Muscle of leg (tissue), 11 donors: ENCODE data around the gene MRPS14. TPM values are rescaled to one million over a fixed set of nuclear protein-coding genes. Genes with fewer than 3 reads are reported as not detected.

Experiments
- DNase-seq: peaks from one replicate; pipeline ENCODE4 v3.0.0; 2013
- H3K27ac ChIP-seq: one replicate; pipeline ENCODE4 v1.5.1; 2013; ENCODE audit warnings: mild to moderate bottlenecking, low read length, control low read depth
- H3K27me3 ChIP-seq: one replicate; pipeline ENCODE4 v1.6.1; 2013; ENCODE audit warnings: low read length; ENCODE audit not compliant: control insufficient read depth, insufficient read depth
- H3K36me3 ChIP-seq: one replicate; pipeline ENCODE4 v1.6.1; 2013; ENCODE audit warnings: low read length; ENCODE audit not compliant: control insufficient read depth, insufficient read depth
- H3K4me1 ChIP-seq: one replicate; pipeline ENCODE4 v1.6.1; 2013; ENCODE audit warnings: low read length; ENCODE audit not compliant: control insufficient read depth, insufficient read depth
- H3K4me3 ChIP-seq: one replicate; pipeline ENCODE4 v1.5.1; 2013; ENCODE audit warnings: low read length, control low read depth
- H3K9me3 ChIP-seq: replicated peaks from 2 replicates; pipeline ENCODE4 v1.6.1; 2013; ENCODE audit warnings: low read depth, low read length; ENCODE audit not compliant: control insufficient read depth
- WGBS: methylation state at CpG from one replicate; pipeline ENCODE4 v1.1.5; 2013; ENCODE audit warnings: missing lambda C conversion rate; ENCODE audit not compliant: insufficient coverage; 5-methylcytosine and 5-hydroxymethylcytosine counted together
- polyA plus RNA-seq, 8 donors: library from polyadenylated mRNA; unstranded; fragments of 120-200 nt; gene quantifications; one replicate each; pipeline versions ENCODE4 v1.2.1 to v1.2.3, GENCODE V29; 2013; ENCODE audit warnings: inconsistent platforms in 1 of 8, low replicate concordance in 1 of 8; ENCODE audit not compliant: insufficient read length in 8 of 8, insufficient read depth in 1 of 8
- total RNA-seq: library from RNA; stranded (reverse); fragments of 120-200 nt; gene quantifications from one replicate; pipeline ENCODE4 v1.2.4, GENCODE V29; 2013

Gene MRPS14
- total and polyA plus RNA-seq, 9 donors = 24.5 to 29.4 (median 26.2) TPM

- H3K4me1 ChIP-seq = peaks cover 10% of the 10 kb centered on the region
- H3K27ac ChIP-seq = no peak overlapping the region
- no peaks in the 10 kb centered on the region for H3K9me3 ChIP-seq
- no peaks in the 10 kb centered on the region for H3K27me3 ChIP-seq
- no CpG with 5 or more reads among the region's 2 CpGs for WGBS
- DNase-seq = no peak
- H3K36me3 ChIP-seq = no peaks in the 10 kb centered on the region
- no peak overlapping the region for H3K4me3 ChIP-seq
These were observed 59.6 kb downstream of the MRPS14 start for GRCh38 chr1:174963529-174964125.

Other genes starting within 250 kb of the MRPS14 start
- gene CACYBP, start 23.5 kb downstream of the MRPS14 start, total RNA-seq = 75.8 TPM
- gene CACYBP, start 23.5 kb downstream of the MRPS14 start, polyA plus RNA-seq = 100 to 1,000 TPM in 3 of 8 donors, 10 to 100 TPM in 5; 82.3 to 112 (median 95.2) TPM
- 6.4 TPM for gene TNN, start 44.4 kb upstream of the MRPS14 start, total RNA-seq
- gene TNN, start 44.4 kb upstream of the MRPS14 start, polyA plus RNA-seq = 1 to 10 TPM; 3.3 to 9.2 (median 5.2) TPM
- 9.1 TPM for gene KIAA0040, start 169.4 kb upstream of the MRPS14 start, total RNA-seq
- 10 to 100 TPM in 7 of 8 donors, 1 to 10 TPM in 1; 9.9 to 15.7 (median 14.2) TPM for gene KIAA0040, start 169.4 kb upstream of the MRPS14 start, polyA plus RNA-seq